ENCODE data around the gene ADGRV1.
"Not testable (repeated sequence)": the region's sequence is repeated elsewhere in the genome, so short reads cannot be mapped to it uniquely, and the experiment has no call there.

Gene ADGRV1

DNA sequence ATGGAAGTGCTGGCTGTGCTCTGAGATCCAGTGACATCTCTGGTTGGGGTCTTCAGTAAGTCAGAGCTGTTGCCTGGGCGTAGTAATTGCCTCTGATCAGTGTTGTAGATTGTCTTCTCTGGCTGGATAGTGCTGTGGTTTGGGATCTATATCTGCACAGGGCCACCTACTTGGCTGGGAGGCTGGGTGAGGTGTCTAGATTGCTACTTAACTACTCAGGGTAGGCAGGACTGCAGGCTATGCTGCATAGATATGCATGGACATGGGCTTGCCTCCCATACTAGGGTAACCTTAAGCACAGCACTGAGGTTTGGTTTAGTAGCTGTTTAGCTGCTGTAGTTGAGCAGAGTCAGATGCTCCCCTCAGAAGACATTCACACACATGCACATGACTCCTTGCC lies 181.0 kb downstream of the ADGRV1 start:
- ATAC-seq (no peak), DNase-seq (no peak)
- Mint-ChIP-seq H3K4me3 (no peak overlapping the region), H3K9me3 (peaks cover 16% of the 10 kb centered on the region), H3K27me3 (peaks cover 3% of the 10 kb centered on the region), H3K36me3 (ENCODE audit: low read depth) (no peaks in the 10 kb centered on the region), H3K4me1 (no peaks in the 10 kb centered on the region), H3K27ac (no peak overlapping the region)

DNA sequence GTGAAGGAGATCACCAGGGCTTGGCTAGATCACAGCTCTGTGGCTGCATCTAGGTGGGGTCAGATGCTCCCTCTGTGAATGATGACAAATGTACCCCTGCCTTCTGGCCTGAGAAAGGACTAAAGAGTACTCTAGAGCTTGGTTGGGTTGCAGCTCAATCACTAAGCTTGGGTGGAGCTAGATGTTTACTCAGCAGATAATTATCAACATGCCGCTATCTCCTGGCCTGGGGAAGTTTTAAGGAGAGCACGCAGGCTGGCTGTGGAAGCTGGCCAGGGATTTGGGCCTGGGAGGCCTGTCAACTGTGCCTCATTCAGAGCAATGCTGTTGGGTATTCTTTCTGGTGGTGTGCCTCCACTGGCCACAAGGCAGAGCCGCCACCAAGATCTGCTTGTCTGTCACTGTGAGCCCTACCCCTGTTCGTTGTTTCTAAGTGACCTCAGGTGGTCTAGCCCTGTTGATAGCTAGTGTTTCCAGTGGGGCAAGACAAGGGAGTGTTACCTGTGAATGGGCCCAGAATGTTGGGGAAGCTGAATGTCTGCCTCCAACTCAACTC lies 181.7 kb downstream of the ADGRV1 start:
- ATAC-seq (no peak), DNase-seq (no peak)
- Mint-ChIP-seq H3K27me3 (peaks cover 3% of the 10 kb centered on the region), H3K9me3 (peaks cover 16% of the 10 kb centered on the region), H3K36me3 (ENCODE audit: low read depth) (no peaks in the 10 kb centered on the region), H3K4me3 (no peak overlapping the region), H3K4me1 (no peaks in the 10 kb centered on the region), H3K27ac (no peak overlapping the region)

DNA sequence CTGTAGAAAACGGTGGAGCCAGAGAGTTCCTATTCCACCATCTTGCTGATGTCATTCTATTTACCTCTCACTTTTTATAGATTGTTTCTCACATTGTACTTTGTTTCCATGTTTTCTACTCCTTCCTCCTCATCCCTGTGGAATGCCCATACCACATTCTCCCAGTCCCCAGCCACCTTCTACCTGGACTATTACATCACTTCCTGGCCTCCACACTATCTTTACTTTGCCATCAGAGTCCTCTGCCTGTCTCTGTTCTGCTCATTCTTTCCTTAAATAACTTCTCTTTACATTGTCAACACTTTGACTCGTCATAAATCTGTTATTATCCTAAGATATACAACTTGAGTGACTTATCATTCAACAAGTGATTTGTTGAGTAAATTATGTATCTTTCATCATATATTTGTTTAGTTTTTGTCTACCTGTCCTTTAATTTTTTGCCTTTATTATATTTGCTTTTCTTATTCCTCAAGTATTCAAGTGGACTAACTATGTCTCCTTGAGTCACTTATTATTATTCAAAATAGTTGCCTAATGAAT lies 182.5 kb downstream of the ADGRV1 start:
- peaks cover 16% of the 10 kb centered on the region for H3K9me3 Mint-ChIP-seq
- H3K36me3 Mint-ChIP-seq (ENCODE audit: low read depth) = no peaks in the 10 kb centered on the region
- H3K27ac Mint-ChIP-seq = no peak overlapping the region
- H3K4me3 Mint-ChIP-seq = no peak overlapping the region
- no peak for DNase-seq
- H3K4me1 Mint-ChIP-seq = no peaks in the 10 kb centered on the region
- peaks cover 6% of the 10 kb centered on the region for H3K27me3 Mint-ChIP-seq
- ATAC-seq = no peak

GRCh38 chr5:90746119-90746518 lies 187.5 kb downstream of the ADGRV1 start:
- Mint-ChIP-seq H3K9me3 (peaks cover 1% of the 10 kb centered on the region), H3K27ac (no peak overlapping the region), H3K36me3 (ENCODE audit: low read depth) (no peaks in the 10 kb centered on the region), H3K4me1 (no peaks in the 10 kb centered on the region), H3K4me3 (no peak overlapping the region), H3K27me3 (peaks cover 12% of the 10 kb centered on the region)
- DNase-seq (no peak), ATAC-seq (no peak)

- no peak overlapping the region for H3K27ac Mint-ChIP-seq
- H3K4me3 Mint-ChIP-seq = no peak overlapping the region
- DNase-seq (no peak), ATAC-seq (no peak)
- H3K27me3 Mint-ChIP-seq = peaks cover 12% of the 10 kb centered on the region
- no peaks in the 10 kb centered on the region for H3K36me3 Mint-ChIP-seq (ENCODE audit: low read depth)
- no peaks in the 10 kb centered on the region for H3K4me1 Mint-ChIP-seq
- no peaks in the 10 kb centered on the region for H3K9me3 Mint-ChIP-seq
Observed at GRCh38 chr5:90747175-90747574, 188.6 kb downstream of the ADGRV1 start.

GRCh38 chr5:90747693-90748092 lies 189.1 kb downstream of the ADGRV1 start:
- no peaks in the 10 kb centered on the region for H3K36me3 Mint-ChIP-seq (ENCODE audit: low read depth)
- DNase-seq = no peak
- no peaks in the 10 kb centered on the region for H3K4me1 Mint-ChIP-seq
- peaks cover 12% of the 10 kb centered on the region for H3K27me3 Mint-ChIP-seq
- no peak overlapping the region for H3K4me3 Mint-ChIP-seq
- no peaks in the 10 kb centered on the region for H3K9me3 Mint-ChIP-seq
- ATAC-seq = no peak
- H3K27ac Mint-ChIP-seq = no peak overlapping the region

DNA sequence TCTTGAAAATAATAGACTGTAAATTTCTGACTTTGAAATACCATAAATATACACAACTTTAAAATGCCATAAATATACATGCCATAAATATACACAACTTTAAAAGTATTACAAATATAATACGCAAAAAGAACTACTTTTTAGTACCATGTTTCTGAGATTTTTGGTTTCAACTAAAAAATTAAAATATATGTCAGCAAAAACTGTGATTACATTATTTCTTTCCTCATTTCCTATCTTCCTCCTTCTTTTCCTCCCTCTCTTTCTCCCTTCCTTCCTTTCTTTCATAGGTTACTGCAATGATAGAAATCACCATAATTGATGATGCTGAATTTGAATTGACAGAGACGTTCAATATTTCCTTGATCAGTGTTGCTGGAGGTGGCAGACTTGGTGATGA lies 200.5 kb downstream of the ADGRV1 start:
- no peak overlapping the region for H3K4me3 Mint-ChIP-seq
- H3K9me3 Mint-ChIP-seq = no peaks in the 10 kb centered on the region
- no peak overlapping the region for H3K27ac Mint-ChIP-seq
- H3K36me3 Mint-ChIP-seq (ENCODE audit: low read depth) = no peaks in the 10 kb centered on the region
- ATAC-seq = no peak
- no peak for DNase-seq
- no peaks in the 10 kb centered on the region for H3K4me1 Mint-ChIP-seq
- H3K27me3 Mint-ChIP-seq = peaks cover 5% of the 10 kb centered on the region

GRCh38 chr5:90767710-90768109 lies 209.1 kb downstream of the ADGRV1 start:
- no peak for DNase-seq
- Mint-ChIP-seq H3K4me1 (no peaks in the 10 kb centered on the region), H3K36me3 (ENCODE audit: low read depth) (no peaks in the 10 kb centered on the region), H3K4me3 (no peak overlapping the region), H3K27me3 (peaks cover 18% of the 10 kb centered on the region), H3K9me3 (peaks cover 3% of the 10 kb centered on the region), H3K27ac (no peak overlapping the region)
- ATAC-seq = no peak

DNA sequence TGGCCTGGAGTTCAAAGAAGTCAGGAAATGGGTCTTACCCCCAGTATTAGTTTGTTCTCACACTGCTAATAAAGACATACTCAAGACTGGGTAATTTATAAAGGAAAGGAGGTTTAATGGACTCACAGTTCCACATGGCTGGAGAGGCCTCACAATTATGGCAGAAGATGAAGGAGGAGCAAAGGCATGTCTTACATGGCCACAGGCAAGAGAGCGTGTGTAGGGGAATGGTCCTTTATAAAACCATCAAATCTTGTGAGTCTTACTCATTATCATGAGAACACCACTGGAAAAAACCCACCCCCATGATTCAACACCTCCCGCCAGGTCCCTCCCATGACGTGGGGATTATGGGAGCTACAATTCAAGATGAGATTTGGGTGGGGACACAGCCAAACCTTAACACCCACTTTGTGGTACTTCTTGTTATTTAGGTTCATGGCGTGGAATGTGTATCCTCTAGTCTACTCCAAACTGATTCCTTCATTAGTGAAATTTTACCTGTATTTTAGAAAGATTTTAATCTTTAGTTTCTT lies 211.5 kb downstream of the ADGRV1 start:
- not testable (repeated sequence) for H3K4me3 Mint-ChIP-seq; ATAC-seq; H3K27ac Mint-ChIP-seq; H3K4me1 Mint-ChIP-seq; DNase-seq; H3K9me3 Mint-ChIP-seq; H3K36me3 Mint-ChIP-seq (ENCODE audit: low read depth)
- H3K27me3 Mint-ChIP-seq = peaks cover 18% of the 10 kb centered on the region

GRCh38 chr5:90777959-90778358 lies 219.4 kb downstream of the ADGRV1 start:
- no peak overlapping the region for H3K4me3 Mint-ChIP-seq
- H3K27ac Mint-ChIP-seq = no peak overlapping the region
- H3K27me3 Mint-ChIP-seq = peaks cover 8% of the 10 kb centered on the region
- ATAC-seq = no peak
- H3K4me1 Mint-ChIP-seq = no peaks in the 10 kb centered on the region
- DNase-seq = no peak
- no peaks in the 10 kb centered on the region for H3K9me3 Mint-ChIP-seq
- no peaks in the 10 kb centered on the region for H3K36me3 Mint-ChIP-seq (ENCODE audit: low read depth)

GRCh38 chr5:90783460-90784333 lies 225.1 kb downstream of the ADGRV1 start:
- peak; percentile 73 for DNase-seq
- H3K27ac Mint-ChIP-seq = no peak overlapping the region
- ATAC-seq = peak; percentile 63
- H3K4me3 Mint-ChIP-seq = no peak overlapping the region
- H3K27me3 Mint-ChIP-seq = peaks cover 10% of the 10 kb centered on the region
- no peaks in the 10 kb centered on the region for H3K36me3 Mint-ChIP-seq (ENCODE audit: low read depth)
- H3K9me3 Mint-ChIP-seq = no peaks in the 10 kb centered on the region
- H3K4me1 Mint-ChIP-seq = no peaks in the 10 kb centered on the region

- Mint-ChIP-seq H3K4me3 (no peak overlapping the region), H3K9me3 (no peaks in the 10 kb centered on the region), H3K27ac (no peak overlapping the region), H3K4me1 (no peaks in the 10 kb centered on the region), H3K36me3 (ENCODE audit: low read depth) (no peaks in the 10 kb centered on the region), H3K27me3 (peaks cover 5% of the 10 kb centered on the region)
- ATAC-seq (no peak), DNase-seq (no peak)
Observed at GRCh38 chr5:90786756-90787155, 228.2 kb downstream of the ADGRV1 start.

DNA sequence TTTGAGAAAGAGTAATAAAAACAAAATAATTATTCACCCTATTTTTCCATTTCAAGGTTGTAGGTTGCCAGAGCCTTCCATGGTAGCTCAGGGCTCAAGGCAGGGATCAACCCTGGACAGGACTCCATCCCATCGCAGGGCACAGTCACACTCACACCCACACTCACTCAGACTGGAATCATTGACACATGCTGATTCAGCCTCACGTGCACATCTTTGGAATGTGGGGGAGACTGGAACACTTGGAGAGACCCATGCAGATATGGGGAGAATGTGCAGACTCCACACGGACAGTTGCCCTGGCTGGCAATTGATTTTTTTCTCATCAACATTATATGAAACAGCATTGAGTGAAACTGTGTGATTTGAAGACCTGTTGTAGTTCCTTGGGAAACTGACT lies 234.1 kb downstream of the ADGRV1 start:
- ATAC-seq (no peak), DNase-seq (no peak)
- H3K4me3 Mint-ChIP-seq = no peak overlapping the region
- H3K4me1 Mint-ChIP-seq = no peaks in the 10 kb centered on the region
- H3K27ac Mint-ChIP-seq = no peak overlapping the region
- H3K9me3 Mint-ChIP-seq = peaks cover 15% of the 10 kb centered on the region
- H3K36me3 Mint-ChIP-seq (ENCODE audit: low read depth) = no peaks in the 10 kb centered on the region
- no peaks in the 10 kb centered on the region for H3K27me3 Mint-ChIP-seq

DNA sequence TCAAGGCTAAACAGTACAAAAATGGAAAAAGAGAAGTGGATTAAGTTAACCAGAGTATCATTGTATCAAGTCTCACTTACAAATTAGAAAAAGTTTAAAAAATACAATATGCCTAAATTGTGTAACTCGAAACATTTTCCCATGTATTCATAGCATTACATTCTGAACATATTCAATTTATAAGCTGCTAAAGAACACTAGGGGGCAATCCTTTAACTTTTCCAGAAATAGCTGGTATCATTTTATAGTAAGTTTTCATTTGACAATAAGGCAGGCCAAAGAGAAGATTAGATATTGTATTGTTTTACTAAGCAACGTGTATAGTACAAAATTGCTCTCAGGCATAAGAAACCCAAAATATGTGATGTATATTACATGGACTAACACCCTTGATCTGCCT lies 234.6 kb downstream of the ADGRV1 start:
- no peak overlapping the region for H3K27ac Mint-ChIP-seq
- peaks cover 19% of the 10 kb centered on the region for H3K9me3 Mint-ChIP-seq
- no peak for DNase-seq
- H3K27me3 Mint-ChIP-seq = no peaks in the 10 kb centered on the region
- H3K4me1 Mint-ChIP-seq = no peaks in the 10 kb centered on the region
- ATAC-seq = no peak
- H3K36me3 Mint-ChIP-seq (ENCODE audit: low read depth) = no peaks in the 10 kb centered on the region
- H3K4me3 Mint-ChIP-seq = no peak overlapping the region

DNA sequence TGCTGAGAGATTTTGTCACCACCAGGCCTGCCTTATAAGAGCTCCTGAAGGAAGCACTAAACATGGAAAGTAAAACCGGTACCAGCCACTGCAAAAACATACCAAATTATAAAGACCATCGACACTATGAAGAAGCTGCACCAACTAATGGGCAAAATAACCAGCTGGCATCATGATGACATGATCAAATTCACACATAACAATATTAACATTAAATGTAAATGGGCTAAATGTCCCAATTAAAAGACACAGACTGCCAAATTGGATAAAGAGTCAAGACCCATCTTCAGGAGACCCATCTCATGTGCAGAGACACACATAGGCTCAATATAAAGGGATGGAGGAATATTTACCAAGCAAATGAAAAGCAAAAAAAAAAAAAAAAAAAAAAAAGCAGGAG lies 238.3 kb downstream of the ADGRV1 start:
- not testable (repeated sequence) for H3K27me3 Mint-ChIP-seq; ATAC-seq; H3K4me1 Mint-ChIP-seq; H3K4me3 Mint-ChIP-seq; H3K36me3 Mint-ChIP-seq (ENCODE audit: low read depth); DNase-seq; H3K27ac Mint-ChIP-seq
- peaks cover 22% of the 10 kb centered on the region for H3K9me3 Mint-ChIP-seq
